Measurements from ENCODE around the gene PM20D2.

Gene PM20D2

DNA sequence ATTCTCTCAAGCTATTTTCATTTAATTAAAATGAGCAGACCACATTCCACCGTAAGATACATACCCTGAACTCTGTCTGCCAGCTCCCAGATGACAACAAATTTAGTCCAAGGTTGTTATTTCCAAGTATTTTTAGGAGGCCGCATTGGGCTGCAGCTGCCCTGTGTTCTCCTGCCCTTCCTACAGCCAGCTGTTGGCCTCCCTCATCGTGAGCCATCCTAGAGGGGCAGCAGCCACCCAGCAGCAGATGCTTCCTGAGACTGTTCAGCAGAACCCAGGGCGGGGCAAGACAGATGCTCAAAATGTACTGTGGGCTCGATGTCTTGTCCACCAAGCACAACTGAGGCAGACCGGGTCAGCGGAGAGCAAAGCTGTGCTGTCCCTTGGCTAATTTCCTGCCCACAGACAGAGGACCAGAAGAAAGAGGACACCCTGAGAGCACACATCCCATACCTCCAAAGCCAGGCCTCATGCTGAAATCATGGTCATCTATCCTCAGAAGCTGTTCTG, 54.9 kb downstream of the PM20D2 start:
- no peak for DNase-seq (ENCODE audit: low read depth, low spot score)

DNA sequence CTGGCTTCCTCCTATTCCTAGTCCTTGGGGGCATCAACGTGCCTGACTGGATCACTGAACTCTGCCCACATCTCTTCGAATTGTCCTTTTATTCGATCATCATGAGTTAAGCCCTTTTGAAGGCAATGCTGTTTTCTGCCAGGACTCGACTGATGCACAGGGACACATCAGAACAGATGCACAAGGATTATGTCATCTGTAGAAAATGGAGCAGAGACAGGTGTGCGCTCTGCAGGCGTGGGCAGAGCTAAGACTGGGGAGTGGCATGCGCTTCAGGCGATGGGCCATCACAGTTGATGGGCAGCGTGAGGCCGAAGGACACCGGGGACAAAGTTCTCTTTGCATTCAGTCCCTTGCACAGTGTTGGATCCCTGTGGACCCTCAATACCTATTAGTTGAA, 58.2 kb downstream of the PM20D2 start:
- DNase-seq (ENCODE audit: low read depth, low spot score) = no peak

DNA sequence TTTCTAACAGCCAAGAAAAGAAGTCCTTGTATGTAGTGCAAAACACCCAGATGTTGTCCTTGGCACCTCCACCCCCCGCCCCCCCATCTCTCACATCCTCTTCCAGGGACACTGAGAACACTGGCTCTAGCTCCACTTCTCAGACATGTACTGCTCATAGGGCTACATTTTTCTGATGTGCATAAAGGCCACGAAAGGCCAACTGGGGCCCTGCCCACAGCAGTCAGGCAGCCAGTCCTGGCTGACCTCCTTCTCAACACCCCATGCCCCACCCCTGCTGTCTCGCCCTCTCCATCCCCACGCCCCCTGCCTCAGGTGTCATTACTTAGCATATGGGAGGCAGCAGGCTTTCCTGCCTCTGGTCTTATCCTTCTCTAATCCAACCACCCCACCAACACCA, 60.0 kb downstream of the PM20D2 start:
- DNase-seq (ENCODE audit: low read depth, low spot score) = no peak

DNA sequence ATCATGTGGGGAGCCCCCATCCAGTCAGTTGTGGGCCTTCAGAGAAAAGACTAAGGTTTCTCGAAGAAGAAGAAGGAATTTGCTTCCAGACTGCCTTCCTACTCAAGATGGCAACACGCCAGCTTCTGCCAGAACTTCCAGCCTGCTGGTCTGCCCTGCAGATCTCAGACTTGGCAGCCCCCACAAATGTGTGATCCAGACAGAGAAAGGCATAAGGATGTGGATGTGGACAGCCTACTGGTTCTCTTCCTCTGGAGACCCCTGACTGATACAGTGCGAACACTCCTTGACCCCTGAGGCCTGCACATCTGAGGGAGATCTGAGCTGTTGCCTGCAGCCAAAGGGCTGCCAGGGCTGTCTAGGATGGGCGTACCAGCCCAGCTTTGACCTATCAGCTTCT, 62.7 kb downstream of the PM20D2 start:
- DNase-seq (ENCODE audit: low read depth, low spot score) = no peak

DNA sequence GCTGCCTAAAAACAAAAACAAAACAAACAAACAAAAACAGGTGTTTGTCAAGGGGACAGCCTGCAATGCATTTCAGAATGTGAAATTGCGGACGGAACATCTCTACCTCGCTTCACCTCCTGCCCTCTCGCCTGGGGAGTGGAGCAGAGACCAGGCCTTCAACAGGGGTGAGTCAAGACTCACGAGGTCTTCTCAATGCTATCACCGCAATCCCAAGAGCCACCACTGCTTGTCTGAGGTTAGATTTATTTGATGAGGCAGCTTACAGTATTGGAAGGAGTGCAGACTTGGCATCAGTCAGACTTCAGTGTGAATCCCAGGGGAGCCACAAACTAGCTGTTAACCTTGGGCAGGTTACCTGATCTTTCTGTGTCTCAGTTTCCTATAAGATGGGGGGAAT, 63.6 kb downstream of the PM20D2 start:
- DNase-seq (ENCODE audit: low read depth, low spot score) = no peak

DNA sequence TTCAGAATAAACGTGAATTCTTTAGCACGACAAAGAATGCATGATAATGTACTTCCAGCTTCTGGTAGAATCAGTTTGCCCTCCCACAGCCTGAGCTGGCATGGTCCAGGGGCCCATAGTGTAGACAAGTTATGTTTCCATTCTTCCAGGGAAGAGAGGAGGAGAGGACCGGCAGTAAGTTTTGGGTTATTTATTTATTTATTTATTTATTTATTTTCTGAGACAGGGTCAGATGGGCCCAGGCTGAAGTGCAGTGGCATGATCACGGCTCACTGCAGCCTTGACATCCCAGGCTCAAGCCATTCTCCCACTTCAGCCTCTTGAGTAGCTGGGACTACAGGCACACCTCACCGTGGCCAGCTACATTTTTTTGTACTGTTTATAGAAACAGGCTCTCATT, 66.6 kb downstream of the PM20D2 start:
- DNase-seq (ENCODE audit: low read depth, low spot score) = no peak

DNA sequence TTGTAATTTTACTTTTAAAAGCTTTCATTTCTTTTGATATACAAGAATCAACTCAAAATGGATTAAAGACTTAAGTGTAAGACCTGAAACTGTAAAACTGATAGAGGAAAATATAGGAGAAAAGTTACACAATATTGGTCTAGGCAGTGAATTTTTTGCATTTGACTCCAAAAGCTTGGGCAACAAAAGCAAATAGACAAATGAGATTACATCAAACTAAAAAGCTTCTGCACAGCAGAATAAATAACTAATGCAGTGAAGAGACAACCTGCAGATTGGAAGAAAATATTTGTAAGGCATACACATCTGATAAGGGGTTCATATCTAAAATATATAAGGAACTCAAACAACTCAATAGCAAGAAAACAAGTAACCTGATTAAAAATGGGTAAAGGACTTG, 68.3 kb downstream of the PM20D2 start:
- DNase-seq (ENCODE audit: low read depth, low spot score) = no peak
